Right atrium auricular region (tissue), 2 donors: ENCODE data around the gene NKD2. TPM values are rescaled to one million over a fixed set of nuclear protein-coding genes. Genes with fewer than 3 reads are reported as not detected.

Experiments
- DNase-seq: peaks from one replicate; pipeline ENCODE4 v3.0.0-alpha.2; 2019; ENCODE audit warnings: low spot score
- H3K27ac ChIP-seq, 2 donors: fragments of 200-600 bp; sonication (generic); 1 replicate in 1 of 2; 2 replicates in 1 of 2; pipeline ENCODE4 v1.5.1; 2016 to 2019
- H3K27me3 ChIP-seq, 2 donors: fragments of 200-600 bp; sonication (generic); one replicate each; pipeline versions ENCODE4 v1.5.1 to v1.6.0; 2017 to 2019
- H3K36me3 ChIP-seq: fragments of 200-600 bp; sonication (generic); one replicate; pipeline ENCODE4 v1.5.1; 2016
- H3K4me1 ChIP-seq, 2 donors: fragments of 200-600 bp; sonication (generic); one replicate each; pipeline versions ENCODE4 v1.5.1 to v1.6.0; 2017 to 2019
- H3K4me3 ChIP-seq, 2 donors: fragments of 200-600 bp; sonication (generic); 1 replicate in 1 of 2; 2 replicates in 1 of 2; pipeline ENCODE4 v1.5.1; 2017 to 2019; ENCODE audit warnings: mild to moderate bottlenecking in 1 of 2, moderate library complexity in 1 of 2
- H3K9me3 ChIP-seq, 2 donors: fragments of 200-600 bp; sonication (generic); one replicate each; pipeline ENCODE4 v1.5.1; 2019
- CTCF ChIP-seq, 2 donors: fragments of 200-600 bp; sonication (generic); IDR thresholded peaks; one replicate each; pipeline ENCODE4 v1.5.1; 2019; ENCODE audit warnings: antibody characterized with exemption in 2 of 2
- total RNA-seq, 2 donors: library from RNA; depleted of rRNA; stranded (reverse); fragments of >200 nt; gene quantifications; one replicate each; pipeline ENCODE4 v1.1.0, GENCODE V29; 2016

NKD2 gene
- total RNA-seq, 2 donors from 2014 or later: 2.4 to 2.8 TPM

GRCh38 chr5:1067141-1068121 lies 58.8 kb downstream of the NKD2 start:
- Histone ChIP-seq H3K4me1 (no peaks in the 10 kb centered on the region), H3K36me3 (peaks cover 20% of the 10 kb centered on the region), H3K27me3 (no peaks in the 10 kb centered on the region), H3K4me3 (no peak overlapping the region), H3K9me3 (no peaks in the 10 kb centered on the region), H3K27ac (no peak overlapping the region)
- no peak for TF ChIP-seq CTCF (IDR thresholded peaks at IDR 0.05)
- no peak for DNase-seq

- Histone ChIP-seq H3K9me3 (no peaks in the 10 kb centered on the region), H3K4me3 (no peak overlapping the region), H3K4me1 (no peaks in the 10 kb centered on the region), H3K27me3 (no peaks in the 10 kb centered on the region), H3K27ac (no peak overlapping the region), H3K36me3 (peaks cover 12% of the 10 kb centered on the region)
- DNase-seq: no peak
- no peak for TF ChIP-seq CTCF (IDR thresholded peaks at IDR 0.05)
These were observed 59.7 kb downstream of the NKD2 start for GRCh38 chr5:1068204-1068894.

- H3K9me3 ChIP-seq: no peaks in the 10 kb centered on the region
- no peaks in the 10 kb centered on the region for H3K4me1 ChIP-seq
- no peak for TF ChIP-seq CTCF (IDR thresholded peaks at IDR 0.05)
- DNase-seq: no peak
- H3K4me3 ChIP-seq: no peak overlapping the region
- H3K36me3 ChIP-seq: peaks cover 19% of the 10 kb centered on the region
- H3K27ac ChIP-seq: no peak overlapping the region
- H3K27me3 ChIP-seq: no peaks in the 10 kb centered on the region
These were observed 60.5 kb downstream of the NKD2 start for GRCh38 chr5:1068895-1069719.

- Histone ChIP-seq H3K4me3 (no peak overlapping the region), H3K27ac (no peak overlapping the region), H3K27me3 (no peaks in the 10 kb centered on the region), H3K4me1 (no peaks in the 10 kb centered on the region), H3K36me3 (peaks cover 25% of the 10 kb centered on the region), H3K9me3 (no peaks in the 10 kb centered on the region)
- TF ChIP-seq CTCF (IDR thresholded peaks at IDR 0.05): no peak
- DNase-seq: no peak
These were observed 61.1 kb downstream of the NKD2 start for GRCh38 chr5:1069720-1070088.

- peaks cover 63% of the 10 kb centered on the region for H3K36me3 ChIP-seq
- no peak overlapping the region for H3K27ac ChIP-seq
- no peaks in the 10 kb centered on the region for H3K9me3 ChIP-seq
- H3K27me3 ChIP-seq: no peaks in the 10 kb centered on the region
- H3K4me1 ChIP-seq: no peaks in the 10 kb centered on the region
- H3K4me3 ChIP-seq: no peak overlapping the region
- DNase-seq: no peak
- TF ChIP-seq CTCF (IDR thresholded peaks at IDR 0.05): no peak
These were observed 64.9 kb downstream of the NKD2 start for GRCh38 chr5:1073239-1074102.
